GM19395 (cell line): Measurements from ENCODE around the gene ASTE1.
A peak's percentile ranks its signal among the peaks of the same experiment; 100 is the strongest.
"Not testable (repeated sequence)": the region's sequence is repeated elsewhere in the genome, so short reads cannot be mapped to it uniquely, and the experiment has no call there.

Experiments
- ATAC-seq: cut with Tn5 transposase; IDR thresholded peaks from one replicate; pipeline ENCODE4 v1.9.1; 2021; ENCODE audit warnings: mild to moderate bottlenecking, moderate library complexity; ENCODE audit not compliant: unreplicated experiment

ASTE1 gene

DNA sequence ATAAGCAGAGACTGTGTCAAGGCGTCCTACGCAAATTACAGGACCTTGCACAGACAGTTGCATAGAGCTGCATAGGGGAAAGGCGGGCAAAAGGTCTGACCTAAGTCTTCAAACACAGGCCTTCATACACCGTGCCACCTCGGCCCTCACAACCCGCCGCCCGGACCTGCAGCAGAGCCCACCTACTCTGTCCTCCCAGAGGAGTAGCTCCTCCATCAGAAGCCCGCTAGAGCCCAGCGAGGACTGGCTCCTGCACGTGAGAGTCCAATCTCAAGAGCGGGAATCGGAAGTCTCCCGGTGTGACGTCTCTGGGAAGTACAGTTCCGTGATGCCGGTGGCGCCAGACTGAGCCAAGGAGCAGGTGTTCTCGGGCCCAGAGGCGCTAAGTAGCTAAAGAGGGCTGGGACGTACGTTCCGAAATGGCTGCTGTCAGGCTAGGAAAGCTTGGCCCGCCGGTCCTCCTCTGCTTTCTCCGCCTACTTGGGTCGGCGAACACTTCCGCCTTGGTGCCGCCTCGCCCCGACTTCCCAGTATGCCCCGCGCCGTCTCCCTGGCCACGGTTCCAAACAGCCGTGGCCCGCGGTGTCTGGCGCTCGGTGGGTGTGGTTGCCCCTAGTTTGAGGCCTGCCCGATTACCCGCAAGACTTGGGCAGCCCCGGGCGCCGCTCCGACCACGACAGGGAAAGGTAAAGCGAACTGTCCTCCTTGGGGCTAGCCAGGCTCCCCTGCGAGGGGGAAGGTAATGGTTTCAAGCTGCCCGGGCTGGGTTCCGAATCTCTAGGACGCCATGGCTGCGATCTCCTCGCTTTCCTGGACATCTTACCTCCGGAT, at the start of gene ASTE1, which contains the start of gene NEK11:
ASTE1 (minus strand) TSS at position 505 of the 831 bp plus-strand sequence. CDS start 1,519 bp downstream, outside the sequence.
NEK11 (plus strand) TSS at position 557 of the 831 bp plus-strand sequence. CDS start 2,832 bp downstream, outside the sequence.
- peak; percentile 99 for ATAC-seq

- ATAC-seq, result peak; percentile 58
Observed at GRCh38 chr3:131075632-131076328, 49.2 kb upstream of the ASTE1 start.

- no peak for ATAC-seq
Observed at GRCh38 chr3:131072845-131073244, 46.2 kb upstream of the ASTE1 start.

DNA sequence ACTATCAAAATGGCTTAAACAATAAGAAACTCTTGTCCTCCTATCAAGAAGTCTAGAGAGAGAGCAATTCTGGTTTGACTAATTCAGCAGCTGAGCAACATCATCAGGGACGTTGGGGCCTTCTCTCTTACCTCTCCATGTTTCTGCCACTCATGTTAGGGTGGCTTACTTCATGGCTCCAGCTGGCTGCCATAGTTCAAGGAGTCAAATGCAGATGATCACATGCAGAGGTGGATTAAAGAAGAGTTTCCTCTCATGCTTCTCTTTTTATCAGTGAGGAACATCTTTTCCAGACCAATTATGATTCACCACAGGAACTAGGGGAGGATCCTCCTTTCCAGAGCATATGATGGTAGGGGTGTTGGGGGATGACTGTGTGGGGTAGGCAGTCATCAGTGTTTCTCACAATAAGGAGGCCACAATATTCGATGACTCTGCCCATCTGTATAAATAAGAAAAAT, 45.5 kb upstream of the ASTE1 start:
- ATAC-seq, result no peak

DNA sequence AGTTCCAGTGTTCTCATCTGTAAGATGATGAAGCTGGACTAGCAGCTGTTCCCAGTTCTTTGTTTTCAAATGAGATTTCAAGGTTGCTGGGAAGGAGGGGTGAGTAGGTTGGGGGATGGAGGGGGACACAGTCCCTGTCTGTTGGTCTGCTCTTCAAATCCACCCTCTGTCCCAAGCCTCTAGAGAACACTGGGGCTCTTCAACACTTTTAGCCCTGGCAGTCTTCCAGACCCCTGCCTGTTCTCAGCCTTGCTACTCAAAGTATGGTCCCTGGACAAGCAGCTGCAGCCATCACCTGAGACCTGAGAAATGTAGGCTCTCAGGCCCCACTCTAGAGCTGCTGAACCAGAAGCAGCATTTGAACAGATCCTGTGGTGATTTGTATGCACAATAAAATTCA, 41.4 kb upstream of the ASTE1 start:
- ATAC-seq, result peak; percentile 56

- ATAC-seq, result no peak
Observed at GRCh38 chr3:131053043-131053859, 26.6 kb upstream of the ASTE1 start.

DNA sequence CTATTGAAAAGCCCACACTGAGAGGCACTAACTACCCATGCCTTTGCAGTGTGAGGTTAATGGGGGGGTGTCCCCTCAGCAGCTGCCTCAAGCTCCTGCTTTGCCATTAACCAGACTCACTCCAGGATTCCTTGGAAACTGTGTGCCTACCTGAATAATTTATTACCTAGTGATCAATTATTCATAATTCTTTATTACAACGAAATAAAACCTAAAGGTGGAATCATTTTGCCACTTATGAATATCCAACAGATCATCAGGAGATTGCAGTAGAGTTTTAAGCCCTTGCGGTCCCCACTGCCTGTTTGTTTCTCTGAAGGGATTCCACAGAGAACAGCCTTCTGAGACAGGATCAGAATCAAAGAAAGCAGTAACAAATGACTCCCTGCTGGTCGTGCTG, 23.4 kb upstream of the ASTE1 start:
- ATAC-seq, result no peak

DNA sequence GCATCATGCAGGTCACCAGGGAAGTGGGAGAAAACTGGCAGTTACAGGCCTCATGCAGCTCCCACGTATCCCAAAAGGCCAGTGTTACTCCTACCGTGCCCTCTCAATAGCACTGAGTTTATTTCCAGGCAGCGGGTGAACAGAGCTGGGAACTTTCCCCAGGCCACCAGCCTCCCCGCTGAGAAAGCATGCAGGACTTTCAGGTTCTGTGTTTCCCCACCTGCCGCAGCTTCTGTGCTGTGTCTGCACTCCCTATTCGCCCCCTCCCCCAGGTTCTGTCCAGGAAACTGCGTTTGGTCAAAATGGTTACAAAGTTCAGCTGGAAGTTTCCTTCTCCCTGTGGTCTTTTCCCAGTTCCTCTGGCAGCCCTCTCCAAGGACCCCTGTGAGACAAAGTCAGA, 21.4 kb upstream of the ASTE1 start:
- no peak for ATAC-seq

DNA sequence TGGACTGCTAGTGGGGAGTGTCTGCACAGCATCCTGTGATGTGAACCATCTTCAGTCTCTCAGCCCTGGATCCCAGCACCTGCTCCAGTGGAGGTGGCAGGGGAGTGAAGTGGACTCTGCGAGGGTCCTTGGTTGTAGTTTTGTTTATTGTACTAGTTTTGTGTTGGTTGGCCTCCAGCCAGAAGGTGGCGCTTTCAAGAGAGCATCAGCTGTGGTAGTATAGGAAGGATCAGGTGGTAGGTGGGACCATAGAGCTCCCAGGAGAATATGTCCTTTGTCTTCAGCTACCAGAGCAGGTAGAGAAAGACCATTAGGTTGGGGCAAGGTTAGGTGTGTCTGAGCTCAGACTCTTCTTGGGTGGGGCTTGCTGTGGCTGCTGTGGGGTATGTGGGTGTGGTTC, 21.0 kb upstream of the ASTE1 start:
- ATAC-seq, result no peak

GRCh38 chr3:131042271-131042985, 15.8 kb upstream of the ASTE1 start:
- not testable (repeated sequence) for ATAC-seq

DNA sequence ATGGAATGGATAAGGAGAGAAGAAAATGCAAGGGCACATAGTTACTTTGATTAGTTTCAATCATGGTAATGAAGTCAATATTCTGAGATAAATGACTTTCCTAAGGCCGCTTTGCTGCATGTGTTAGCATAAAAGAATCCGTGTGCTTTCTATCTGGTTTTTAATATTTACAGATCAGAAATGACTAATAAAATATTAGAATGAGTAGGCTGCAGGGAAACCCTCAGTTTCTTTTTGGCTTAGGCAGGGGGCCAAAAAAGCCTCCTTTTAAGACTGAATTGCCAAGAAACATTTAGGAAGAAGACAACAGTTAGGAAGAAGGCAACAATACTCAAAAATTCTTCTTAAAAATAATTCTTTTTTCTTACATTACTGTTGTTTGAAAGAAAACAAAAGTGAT, 11.7 kb upstream of the ASTE1 start:
- ATAC-seq, result no peak

DNA sequence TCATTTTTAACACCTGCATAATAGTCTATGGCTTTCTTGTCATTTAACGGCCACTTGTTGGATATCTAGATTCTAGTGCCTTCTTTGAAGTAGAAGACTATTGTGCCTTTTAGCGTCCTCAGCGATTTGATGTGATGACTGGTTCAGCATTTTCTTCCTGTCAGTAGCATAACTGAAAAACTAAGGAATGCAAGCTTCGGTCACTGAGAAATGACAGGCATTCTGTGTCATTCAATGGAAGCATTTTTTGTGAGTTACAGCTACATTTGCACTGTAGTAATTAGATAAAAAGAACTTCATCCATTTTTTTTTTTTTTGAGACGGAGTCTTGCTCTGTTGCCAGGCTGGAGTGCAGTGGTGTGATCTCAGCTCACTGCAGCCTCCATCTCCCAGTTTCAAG, 10.4 kb upstream of the ASTE1 start:
- no peak for ATAC-seq

DNA sequence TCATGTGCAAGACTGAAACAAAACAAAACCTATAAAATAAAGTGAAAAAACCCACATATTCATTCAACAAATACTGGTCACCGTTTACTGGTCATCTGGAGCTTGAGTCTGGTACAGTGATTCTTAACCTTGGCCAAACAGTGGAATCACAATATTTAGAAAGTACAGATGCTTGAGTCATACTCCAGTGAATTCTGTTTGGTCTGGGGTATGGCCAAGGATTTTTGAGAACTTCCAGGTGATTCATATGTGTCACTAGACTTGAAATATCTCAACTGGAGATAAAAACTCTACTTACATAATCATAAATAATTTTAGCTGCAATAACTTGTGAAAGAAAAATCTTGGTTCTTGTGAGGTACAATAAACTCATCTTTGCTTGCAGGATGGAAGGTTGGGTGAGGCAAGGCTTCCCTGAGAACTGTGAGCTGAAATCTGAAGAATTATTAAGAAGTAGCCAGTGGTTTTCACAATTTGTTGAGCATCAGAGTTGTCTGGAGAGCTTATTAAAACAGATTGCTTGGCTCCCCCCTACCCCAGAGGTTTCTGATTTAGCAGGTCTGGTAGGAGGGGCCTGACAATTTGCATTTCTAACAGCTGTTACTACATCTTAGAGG, 9.7 kb upstream of the ASTE1 start:
- no peak for ATAC-seq

- ATAC-seq, result no peak
Observed at GRCh38 chr3:131033480-131034080, 7.0 kb upstream of the ASTE1 start.

DNA sequence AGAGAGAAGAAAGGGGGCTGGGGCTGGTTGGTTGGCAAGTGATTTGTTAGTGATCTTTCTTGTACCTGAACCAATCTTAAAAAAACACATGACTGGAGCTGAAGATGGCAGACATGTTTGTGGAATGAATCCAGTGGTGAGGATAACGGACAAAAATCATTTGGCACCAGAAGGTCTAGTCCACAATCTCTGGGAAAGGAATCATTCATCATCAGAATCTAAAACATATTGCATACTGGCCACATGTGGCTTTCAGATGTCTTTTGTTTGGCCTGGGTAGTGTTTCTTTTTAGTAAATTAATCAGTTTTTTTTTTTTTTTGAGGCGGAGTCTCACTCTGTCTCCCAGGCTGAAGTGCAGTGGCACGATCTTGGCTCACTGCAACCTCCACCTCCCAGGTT, 5.0 kb upstream of the ASTE1 start:
- ATAC-seq, result no peak

GRCh38 chr3:131028844-131029243, 2.2 kb upstream of the ASTE1 start:
- no peak for ATAC-seq

DNA sequence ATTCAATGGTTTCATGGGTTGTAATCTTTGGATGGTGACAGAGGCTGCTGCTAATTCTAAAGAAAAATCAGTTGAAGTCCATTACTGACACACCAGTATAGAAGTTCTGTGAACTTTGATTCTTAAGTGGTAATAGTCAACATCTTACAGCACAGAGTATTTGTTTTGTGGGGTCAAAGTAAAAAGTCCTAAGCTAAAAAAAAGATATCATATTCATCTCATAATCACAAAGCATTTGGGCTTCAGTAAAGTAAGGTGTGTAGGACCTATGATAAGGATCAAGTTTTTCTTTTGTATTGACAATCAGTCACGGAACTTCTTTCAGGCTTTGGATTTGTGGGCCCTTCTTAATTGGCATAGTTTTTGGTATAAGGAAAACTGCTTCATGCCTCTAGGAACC, 1.1 kb downstream of the ASTE1 start:
- ATAC-seq, result no peak

GRCh38 chr3:131020122-131020693, 6.4 kb downstream of the ASTE1 start:
- no peak for ATAC-seq

DNA sequence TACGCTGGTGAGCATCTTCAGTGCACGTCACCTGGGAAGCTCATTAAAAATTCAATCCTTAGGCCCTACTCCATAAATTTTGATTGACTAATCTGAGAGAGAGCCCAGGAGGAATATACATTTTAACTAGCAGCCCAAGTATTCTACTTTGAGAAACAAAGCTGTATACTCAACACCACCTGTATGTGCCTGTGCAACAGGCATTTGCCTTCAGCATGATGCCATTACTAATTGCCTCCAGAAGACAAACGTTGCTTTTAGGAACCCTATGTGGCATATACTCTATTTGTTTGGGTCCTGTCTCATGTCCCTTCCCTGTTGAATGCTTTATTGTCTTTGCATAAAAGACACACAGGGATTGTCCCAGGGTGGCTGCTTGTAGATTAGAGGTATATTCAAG, 7.7 kb downstream of the ASTE1 start:
- ATAC-seq, result no peak
